Activated CD4-positive, alpha-beta T cell treated with anti-CD3 and anti-CD28 coated beads, Interleukin-2, Interleukin-4, amounts not matched to agents 100 ng/mL and 50 ng/mL, durations not matched to agents 16 hours and 8 hours (primary cell): ENCODE data around the gene SLC13A5.
"Not testable (repeated sequence)": the region's sequence is repeated elsewhere in the genome, so short reads cannot be mapped to it uniquely, and the experiment has no call there.

Experiments used
- DNase-seq: peaks from one replicate; pipeline ENCODE4 v3.0.0-alpha.2; 2020; ENCODE audit warnings: low spot score

SLC13A5 gene

DNA sequence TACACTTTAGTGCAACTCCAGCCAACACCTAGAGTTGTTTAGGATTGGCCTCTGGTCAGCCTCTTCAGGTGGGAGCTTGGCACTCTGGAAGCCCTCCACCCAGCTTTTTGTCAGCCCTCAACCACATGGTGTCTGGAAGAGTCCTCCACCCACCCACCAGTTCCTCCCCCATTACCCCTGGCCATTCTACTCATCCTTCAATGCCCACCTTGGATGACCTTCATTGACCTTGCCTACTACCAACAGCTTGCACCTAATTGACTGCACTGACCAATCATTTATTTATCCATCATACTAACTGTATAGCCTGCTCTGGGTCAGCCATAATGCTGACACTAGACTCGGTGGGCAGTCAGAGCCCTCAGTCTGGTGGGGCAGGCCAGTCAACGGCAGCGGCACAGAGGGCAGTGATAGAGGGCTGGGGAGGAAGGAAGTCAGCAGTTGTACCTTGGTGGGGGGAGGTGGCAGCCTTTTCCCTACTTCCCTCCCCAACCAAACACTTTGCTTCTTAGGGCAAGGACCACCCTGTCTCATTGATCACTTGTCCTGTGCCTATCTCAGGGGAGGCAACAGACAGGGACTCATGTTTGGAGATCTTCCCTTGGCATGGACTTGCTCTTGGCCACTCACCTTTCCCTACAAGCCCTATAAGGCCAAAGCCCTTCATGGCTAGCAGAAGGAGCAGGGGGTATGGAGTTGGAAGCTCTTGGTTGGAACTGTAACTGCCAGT lies 29.3 kb downstream of the SLC13A5 start:
- no peak for DNase-seq

DNA sequence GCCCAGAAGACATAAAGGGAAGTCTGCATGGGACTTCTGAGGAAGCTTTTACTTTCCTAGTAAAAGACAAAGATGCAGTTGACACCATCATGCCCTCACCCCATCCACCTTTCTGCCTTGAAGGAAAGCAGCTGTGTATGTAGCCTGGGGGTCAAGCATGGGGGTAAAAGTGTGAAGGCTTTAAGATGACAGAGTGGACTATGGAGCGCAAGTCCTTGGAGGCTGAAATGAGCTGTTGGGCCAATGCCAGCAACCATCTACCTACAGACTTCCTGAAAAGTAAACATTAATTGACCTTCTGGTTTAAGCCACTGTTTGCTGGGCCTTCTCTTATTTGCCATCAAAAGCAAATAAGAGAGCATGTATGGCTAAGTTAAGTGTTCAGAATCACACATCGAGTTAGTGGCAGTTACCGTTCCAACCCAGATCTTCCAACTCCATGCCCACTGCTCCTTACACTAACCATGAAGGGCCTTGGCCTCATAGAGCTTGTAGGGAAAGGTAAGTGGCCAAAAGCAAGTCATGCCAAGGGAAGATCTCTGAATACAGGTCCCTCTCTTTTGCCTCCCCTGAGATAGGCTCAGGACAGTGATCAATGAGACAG lies 30.0 kb downstream of the SLC13A5 start:
- DNase-seq: no peak

DNA sequence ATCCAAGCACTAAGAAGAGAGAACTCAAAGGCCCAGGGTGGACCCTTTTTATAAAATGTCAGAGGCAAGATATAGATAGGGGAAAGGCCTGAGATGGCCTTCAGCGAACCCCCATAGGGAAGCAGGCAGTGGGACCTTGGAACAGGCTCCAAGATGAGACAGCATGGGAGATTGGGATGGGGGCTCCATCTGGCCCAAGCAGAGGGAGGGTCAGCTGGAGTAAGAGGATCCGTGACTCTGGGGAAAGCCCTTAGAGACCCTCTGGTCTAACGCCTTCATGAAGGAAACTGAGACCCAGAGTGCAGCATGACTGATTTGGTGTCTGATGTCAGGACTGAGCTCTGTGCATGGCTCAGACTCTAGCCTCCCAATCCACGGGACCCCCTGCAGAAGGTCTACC lies 30.8 kb downstream of the SLC13A5 start:
- DNase-seq: no peak

DNA sequence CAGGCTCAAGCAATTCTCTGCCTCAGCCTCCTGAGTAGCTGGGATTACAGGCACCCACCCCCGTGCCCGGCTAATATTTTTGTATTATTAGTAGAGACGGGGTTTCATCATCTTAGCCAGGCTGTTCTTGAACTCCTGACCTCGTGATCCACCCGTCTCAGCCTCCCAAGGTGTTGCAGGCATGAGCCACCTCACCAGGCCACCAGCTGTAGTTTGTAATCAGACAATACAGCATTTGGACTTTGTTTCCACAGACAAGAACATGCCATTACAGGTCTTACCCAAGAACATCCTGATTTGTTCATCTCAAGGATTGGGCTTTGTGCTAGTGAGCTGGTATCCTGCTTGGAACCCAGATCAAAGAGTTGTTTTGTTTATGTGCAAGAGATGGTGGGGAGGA lies 31.5 kb downstream of the SLC13A5 start:
- no peak for DNase-seq

DNA sequence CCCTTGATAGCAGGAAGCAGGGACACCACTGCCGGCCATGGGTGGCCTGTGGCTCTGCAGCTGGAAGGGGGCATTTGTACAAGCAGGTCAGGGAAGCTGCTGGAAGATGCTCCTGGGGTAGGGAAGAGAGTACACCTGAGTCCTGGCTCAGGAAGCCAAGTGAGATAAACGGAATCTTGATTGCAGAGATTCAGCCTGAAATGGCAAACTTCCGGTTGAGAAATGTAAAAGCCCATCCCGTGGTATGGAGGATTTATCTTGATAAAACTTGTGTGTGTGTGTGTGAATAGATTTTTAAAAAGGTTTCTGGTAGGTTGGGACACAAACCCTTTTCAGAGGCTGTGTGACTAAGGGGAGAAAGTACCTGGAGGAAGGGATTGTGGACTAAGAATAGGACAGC lies 32.0 kb downstream of the SLC13A5 start:
- no peak for DNase-seq

DNA sequence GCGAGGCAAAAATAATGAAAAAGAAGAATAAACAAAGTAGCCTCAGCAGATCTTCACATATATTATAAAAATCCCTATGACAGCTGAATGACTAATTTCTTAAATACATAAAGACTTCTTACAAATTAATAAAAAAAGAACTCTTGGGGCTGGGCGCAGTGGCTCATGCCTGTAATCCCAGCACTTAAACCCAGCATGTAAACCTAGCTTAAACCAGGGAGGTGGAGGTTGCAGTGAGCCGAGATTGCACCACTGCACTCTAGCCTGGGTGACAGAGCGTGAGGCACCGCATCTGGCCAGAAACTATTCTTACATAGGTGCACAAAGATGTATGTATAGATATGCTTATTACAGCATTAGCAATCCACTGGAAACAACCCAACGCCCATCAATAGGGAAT lies 33.9 kb downstream of the SLC13A5 start:
- DNase-seq: no peak

DNA sequence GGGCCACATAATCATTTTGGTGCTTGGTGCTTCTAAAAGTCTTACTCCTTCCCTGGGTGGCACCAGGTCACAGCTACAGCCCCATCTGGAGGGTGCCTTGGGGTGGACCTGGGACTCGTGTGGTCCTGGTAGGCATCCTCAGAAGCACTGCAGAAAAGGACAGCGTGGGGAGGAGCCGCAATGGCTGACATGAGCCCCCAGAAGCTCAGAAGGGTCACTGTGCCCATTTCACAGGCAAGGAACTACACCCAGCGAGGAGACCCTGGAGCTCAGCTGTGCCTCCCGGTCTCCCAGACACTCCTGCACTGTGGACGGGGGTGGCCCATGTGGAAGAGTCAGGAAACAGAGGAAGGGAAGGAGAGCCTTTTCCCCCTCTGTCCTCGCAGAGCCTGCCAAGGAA lies 35.2 kb downstream of the SLC13A5 start:
- DNase-seq: no peak

DNA sequence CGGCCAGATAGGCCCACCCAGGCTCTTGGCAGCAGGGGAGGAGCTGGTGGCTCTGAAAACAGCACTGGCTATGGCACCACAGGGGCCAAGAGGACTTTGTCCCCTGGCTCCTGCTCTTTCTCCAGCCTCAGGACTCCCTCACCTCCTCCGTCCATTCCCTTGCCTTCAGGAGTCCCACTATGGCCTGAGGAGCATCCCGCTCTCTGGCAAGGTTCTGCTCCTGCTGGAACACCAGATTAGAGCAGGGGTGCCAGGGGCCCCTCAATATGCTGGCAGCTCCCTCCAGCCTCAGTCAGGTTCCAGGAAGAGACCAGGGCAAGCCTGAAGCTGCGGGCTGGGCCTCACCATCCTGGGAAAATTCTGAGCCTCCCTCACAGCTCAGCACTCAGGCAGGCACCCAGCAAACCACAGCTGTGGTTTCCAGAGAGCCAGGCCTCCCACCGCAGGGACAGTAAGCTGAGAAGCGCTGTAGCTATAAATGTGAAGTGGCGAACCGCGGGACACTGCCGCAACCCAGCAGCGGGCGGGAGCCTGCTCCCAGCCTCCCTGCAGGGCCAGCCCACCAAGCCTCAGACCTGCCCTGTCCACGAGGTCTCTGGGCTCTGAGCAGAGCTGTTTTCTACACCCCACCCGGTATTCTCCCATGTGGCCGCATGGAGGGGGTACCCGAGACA lies 35.9 kb downstream of the SLC13A5 start:
- no peak for DNase-seq

DNA sequence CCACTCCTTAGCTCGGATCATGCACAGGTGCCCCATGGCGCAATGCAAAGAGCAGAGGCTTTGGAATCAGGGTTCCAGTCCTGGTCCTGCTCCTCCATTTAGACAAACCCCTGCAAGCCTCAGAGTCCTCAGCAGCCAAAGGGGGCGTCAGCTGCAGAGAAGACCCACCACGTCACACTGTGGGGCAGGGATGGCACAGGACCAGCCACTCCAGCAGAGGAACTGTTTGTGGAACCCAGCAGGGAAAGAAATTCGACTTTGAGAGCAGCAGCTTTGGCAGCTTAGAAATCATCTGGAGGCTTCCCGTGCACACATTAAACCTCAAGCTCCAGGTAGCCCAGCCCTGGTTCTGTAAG lies 36.4 kb downstream of the SLC13A5 start:
- DNase-seq: no peak

DNA sequence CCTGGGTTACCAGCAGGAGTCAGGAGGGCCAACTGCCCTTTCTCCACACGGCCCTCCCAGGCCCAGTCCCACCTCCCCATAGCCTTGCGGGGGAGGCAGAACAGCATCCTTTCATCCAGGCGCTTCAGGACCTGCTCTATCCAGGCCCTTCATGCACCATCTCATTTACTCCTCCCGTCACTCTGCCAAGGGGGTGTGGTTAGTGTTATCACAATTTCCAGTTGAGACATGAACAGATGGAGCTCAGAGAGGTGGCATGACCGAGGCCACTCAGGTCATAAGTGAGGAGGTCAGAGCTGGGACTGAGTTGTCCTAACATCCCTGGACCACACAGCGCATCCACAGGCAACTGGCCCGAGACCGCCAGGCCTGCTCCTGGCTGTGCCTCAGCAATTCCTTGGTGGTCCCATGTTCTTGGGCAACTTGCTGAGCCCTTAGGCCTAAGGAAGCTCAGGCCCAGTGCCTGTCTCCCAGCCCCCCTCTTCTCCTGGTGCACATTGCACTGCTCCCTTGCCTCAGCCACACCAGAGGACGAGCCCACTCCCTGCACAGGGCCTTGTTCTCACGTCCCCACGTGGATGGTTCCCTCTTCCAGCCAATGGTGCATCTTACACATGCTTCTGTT lies 37.9 kb downstream of the SLC13A5 start:
- no peak for DNase-seq

DNA sequence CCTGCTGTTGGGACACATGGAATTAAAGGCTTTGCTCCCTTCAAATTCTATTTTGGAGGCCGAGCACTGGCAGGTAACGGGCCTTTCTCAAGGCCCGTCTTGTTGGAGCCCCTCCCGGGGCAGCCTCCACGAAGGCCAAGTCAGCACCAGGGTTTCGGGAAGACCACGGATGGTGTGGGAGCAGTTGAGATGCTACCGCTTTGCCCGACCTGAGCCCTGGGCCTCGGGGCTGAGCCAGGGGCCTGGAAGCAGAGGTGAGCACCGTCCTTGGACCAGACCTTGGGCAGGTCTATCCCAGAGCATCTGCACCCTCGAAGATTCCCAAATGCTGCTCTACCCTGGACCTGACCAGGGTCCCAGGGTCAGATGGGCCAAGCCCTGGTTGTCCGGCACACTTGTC lies 38.6 kb downstream of the SLC13A5 start:
- no peak for DNase-seq

DNA sequence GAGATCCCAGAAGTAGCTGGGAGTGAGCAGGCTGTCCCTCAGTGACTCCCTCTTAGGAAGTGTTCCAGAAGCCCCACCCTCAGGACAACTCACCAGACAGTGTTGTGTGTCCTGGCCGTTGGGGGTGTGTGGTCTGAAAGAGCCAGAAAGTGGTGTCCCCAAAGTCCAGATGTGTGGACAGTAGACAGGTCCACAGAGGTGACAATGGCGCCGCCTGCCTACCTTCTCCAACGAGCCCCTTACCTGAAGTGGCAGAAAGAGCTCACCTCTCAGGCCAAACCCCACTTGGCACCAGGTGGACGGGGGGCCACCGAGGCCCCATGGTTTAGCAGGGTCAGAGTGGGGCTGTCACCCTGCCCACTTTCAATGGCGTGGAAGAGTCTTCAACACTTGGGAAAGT lies 41.7 kb downstream of the SLC13A5 start:
- DNase-seq: no peak

DNA sequence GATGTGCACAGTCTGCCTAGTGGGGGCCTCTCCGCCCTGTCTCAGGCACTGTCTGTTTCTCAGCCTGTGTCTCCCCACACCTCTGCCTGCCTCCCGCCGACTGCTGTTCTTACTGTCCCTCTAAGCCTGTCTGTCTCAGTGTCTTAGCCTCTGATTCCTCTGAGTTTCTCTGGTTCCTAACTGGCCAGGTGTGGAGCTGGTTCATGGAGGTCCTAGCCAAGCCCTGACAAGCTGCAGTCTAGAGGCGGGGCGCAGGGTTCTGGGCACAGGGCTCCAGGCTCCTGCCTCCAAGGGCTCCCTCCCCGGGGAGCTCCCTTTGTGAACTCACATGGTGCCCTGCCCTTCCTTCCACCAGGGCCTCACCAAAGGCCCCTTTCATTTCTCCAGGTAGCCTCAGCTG lies 42.2 kb downstream of the SLC13A5 start:
- no peak for DNase-seq

DNA sequence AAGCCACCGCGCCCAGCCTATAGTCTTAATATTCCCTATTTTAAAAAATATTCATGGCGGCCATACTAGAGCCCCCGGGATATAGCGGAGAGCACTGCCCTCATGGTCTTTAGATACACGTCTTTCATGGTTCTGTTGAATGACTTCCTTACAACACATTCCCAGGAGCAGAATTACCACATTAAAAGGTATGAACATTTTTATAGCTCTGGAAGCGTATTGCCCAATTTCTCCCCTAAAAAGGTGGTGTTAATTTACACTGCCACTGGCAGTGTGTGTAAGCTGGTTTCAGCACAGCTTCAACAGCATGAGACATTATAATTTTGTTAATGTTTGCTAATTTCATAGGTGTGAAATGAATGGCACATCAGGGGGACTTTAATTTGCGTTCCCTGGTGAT lies 42.6 kb downstream of the SLC13A5 start:
- no peak for DNase-seq

DNA sequence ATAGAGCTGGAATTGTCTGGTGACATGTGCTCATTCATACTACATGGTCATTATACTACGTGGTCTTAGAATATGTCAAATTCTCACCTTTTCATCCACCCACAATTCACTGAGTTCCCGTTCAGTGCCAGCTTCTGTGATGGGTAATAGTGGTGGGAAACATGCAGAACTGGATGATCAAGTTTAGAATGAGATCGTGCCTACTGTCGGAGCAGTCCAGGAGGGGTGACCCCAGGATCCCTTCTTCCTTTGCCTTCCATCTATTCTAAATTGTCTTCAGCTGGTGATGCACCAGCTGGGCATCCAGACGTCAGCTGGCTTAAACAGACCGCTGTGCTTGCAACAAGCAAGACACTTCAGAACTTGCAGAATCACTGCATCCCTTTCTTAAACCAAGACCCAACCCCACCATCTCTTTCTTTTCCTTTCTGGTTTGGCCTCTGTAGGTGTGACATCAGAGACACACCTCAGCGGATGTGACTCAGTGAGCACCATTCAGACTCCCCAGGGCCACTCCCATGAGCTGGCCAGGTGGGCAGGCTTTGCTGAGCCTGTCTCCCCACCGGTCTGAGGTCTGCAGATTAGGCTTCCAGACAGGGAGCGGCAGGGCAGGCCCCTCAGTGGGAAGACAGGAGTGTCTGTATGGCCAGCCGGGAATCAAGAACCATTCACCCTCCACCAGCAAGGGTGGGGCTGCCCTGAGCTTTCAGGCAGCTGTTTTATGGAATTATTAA lies 43.5 kb downstream of the SLC13A5 start:
- DNase-seq: no peak

DNA sequence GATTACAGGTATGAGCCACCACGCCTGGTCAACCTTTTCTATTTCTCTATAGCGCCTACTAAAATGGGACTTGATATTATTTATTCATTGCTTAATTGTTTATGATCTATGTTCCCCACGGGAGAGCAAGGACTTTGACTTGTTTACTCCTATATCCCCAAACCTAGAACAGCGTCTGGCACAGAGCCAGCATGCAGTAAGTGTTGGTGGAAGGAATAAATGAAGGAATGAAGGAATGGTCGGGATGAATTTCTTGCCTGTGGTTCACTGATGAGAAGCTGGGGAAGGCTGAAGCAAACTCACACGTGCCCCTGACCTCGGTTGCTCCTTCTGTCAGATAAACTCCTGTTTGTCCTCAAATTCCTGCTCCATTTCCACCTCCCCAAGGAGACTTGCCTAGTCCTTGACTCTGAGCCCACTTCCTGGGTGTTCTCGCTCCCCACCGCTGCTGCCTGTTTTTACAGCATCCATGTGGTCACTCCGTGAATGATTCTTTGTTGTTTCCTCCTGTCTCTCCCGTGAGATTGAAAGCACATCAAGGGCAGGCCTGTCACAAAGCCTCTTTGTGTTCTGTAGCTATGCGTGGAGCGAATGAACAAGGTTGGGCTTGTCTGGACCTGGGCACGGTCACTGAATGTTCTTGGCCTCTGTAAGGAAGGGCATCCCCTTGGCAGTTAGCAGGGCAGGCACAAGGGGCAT lies 44.3 kb downstream of the SLC13A5 start:
- no peak for DNase-seq

DNA sequence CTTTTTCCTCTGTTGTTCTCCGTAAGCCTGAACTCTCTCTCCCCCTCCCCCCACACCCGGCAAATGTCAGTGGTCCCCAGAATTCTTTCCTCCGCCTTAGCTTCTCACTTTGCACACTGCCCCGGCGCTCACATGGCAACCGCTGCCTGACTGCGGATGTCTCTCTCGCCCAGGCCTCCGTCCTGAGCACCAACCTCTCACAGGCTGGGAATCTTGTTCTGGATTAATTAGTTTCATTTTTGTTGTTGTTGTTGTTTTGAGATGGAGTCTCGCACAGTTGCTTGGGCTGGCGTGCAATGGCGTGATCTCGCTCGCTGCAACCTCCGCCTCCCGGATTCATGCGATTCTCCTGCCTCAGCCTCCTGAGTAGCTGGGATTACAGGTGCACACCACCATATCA lies 45.0 kb downstream of the SLC13A5 start:
- DNase-seq: no peak

DNA sequence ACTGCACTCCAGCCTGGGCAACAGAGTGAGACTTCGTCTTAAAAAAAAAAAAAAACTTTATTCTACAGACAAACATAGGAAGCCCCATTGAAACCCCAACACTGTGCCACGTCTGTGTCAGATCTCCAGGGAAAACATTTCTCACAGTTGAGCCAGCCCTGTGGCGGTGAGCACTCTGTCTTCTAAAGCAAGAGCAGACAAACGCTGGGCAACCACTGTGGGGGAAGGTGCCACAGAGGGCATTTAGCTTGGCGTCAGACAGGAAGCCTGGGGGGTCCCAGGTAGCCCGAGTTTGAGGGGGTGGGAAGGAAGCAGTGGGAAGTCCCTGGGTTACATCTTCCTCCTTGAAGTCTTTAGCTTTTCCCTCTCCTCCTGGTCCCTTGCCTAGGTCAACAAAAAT lies 45.7 kb downstream of the SLC13A5 start:
- DNase-seq: no peak

DNA sequence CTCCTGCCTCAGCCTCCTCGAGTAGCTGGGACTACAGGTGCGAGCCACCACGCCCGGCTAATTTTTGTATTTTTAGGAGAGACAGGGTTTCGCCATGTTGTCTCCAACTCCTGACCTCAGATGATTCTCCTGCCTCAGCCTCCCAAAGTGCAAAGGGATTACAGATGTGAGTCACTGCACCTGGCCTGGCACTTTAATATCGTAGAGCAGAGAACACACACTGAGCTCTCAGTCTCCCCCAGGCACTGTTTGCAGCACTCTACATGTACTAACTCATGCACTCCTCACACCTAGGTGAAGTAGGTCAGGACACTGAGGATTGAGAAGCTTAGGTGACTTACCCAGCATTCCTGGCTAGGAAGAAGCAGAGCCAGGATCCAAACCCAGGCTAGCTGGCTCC lies 46.6 kb downstream of the SLC13A5 start:
- no peak for DNase-seq

DNA sequence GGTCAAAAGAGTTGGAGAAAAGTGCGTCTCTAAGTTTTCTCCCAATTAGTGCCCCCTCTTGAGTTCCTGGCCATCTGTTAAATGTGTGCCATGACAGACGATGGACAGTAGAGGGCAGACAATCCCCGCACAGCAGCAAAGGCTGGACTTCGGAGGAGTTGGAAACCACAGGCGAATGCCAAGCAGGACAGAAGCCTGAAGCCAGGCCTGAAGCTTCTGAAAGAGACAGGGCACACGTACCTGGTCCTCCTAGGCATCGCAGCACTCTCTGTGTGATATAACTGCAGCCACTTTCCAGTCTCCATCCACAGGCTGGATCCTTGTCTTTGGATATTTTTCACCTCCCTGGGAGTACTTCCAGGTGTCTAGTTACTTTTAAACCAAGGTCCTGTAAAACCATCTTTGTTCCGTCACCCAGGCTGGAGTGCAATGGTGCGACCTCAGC lies 47.1 kb downstream of the SLC13A5 start:
- peak; percentile 55 for DNase-seq

DNA sequence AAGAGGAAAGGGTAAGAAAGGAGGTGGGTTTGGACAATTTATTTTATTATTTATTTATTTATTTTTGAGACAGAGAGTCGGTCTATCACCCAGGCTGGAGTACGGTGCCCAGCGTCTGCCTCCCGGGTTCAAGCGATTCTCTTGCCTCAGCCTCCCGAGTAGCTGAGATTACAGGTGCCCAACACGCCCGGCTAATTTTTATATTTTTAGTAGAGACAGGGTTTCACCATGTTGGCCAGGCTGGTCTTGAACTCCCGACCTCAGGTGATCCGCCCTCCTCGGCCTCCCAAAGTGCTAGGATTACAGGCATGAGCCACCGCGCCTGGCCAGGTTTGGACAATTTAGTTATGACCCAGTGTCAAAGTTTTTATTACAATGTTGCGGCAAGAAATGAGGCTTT lies 50.0 kb downstream of the SLC13A5 start:
- DNase-seq: not testable (repeated sequence)

DNA sequence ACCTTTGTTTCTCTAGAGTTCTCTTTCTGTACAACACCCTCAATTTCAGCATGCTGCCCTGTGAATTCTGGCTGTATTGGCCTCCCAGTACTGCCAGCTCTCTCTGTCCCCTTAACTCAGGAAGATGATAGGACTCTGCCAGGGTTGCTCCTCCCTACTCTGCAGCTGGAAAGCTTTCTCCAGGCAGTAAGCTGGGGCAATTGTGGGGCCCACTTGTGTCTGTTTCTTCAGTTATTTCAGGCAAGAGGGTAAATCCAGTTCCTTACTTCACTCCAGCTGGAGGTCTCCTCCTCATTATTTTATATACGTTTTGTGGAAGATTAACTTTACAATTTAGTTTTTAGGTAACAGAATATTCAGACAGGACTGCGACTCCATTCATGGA lies 51.7 kb downstream of the SLC13A5 start:
- DNase-seq: no peak
